ENCODE data around the gene DPP9.
"Not testable (repeated sequence)": the region's sequence is repeated elsewhere in the genome, so short reads cannot be mapped to it uniquely, and the experiment has no call there.

DPP9 gene

GRCh38 chr19:4738734-4739133 is 15.1 kb upstream of the DPP9 start:
- DNase-seq = no peak

- DNase-seq = no peak
These were observed 14.4 kb upstream of the DPP9 start for GRCh38 chr19:4737955-4738600.

- DNase-seq = no peak
These were observed 10.2 kb upstream of the DPP9 start for GRCh38 chr19:4733755-4734345.

GRCh38 chr19:4732680-4733114 is 9.1 kb upstream of the DPP9 start:
- no peak for DNase-seq

GRCh38 chr19:4730740-4731171 is 7.1 kb upstream of the DPP9 start:
- DNase-seq = no peak

- no peak for DNase-seq
These were observed 5.2 kb upstream of the DPP9 start for GRCh38 chr19:4728871-4729270.

- peak; percentile 19 for DNase-seq
These were observed 709 bp downstream of the DPP9 start for GRCh38 chr19:4722671-4723594.

- DNase-seq = no peak
These were observed 2.4 kb downstream of the DPP9 start for GRCh38 chr19:4721196-4721595.

- DNase-seq = no peak
These were observed 3.5 kb downstream of the DPP9 start for GRCh38 chr19:4720037-4720700.

- DNase-seq = no peak
These were observed 4.2 kb downstream of the DPP9 start for GRCh38 chr19:4719499-4719866.

GRCh38 chr19:4717966-4718701 is 5.5 kb downstream of the DPP9 start:
- no peak for DNase-seq

GRCh38 chr19:4717191-4717965 is 6.3 kb downstream of the DPP9 start:
- DNase-seq = no peak

- DNase-seq = no peak
These were observed 8.0 kb downstream of the DPP9 start for GRCh38 chr19:4715529-4716221.

GRCh38 chr19:4715178-4715528 is 8.5 kb downstream of the DPP9 start:
- DNase-seq = not testable (repeated sequence)

GRCh38 chr19:4714016-4714415 is 9.6 kb downstream of the DPP9 start:
- no peak for DNase-seq

GRCh38 chr19:4713384-4713951 is 10.2 kb downstream of the DPP9 start:
- no peak for DNase-seq

- no peak for DNase-seq
These were observed 10.9 kb downstream of the DPP9 start for GRCh38 chr19:4712771-4713170.

- DNase-seq = no peak
These were observed 12.4 kb downstream of the DPP9 start for GRCh38 chr19:4711211-4711610.

- DNase-seq = no peak
These were observed 13.4 kb downstream of the DPP9 start for GRCh38 chr19:4710281-4710600.

GRCh38 chr19:4709440-4710280 is 14.0 kb downstream of the DPP9 start:
- DNase-seq = no peak

All from GF-D8 (cell line).